Activated CD4-positive, alpha-beta T cell treated with anti-CD3 and anti-CD28 coated beads for 24 hours (primary cell): ENCODE data around the gene GGTLC1.
A peak's percentile ranks its signal among the peaks of the same experiment; 100 is the strongest.
"Not testable (repeated sequence)": the region's sequence is repeated elsewhere in the genome, so short reads cannot be mapped to it uniquely, and the experiment has no call there.

ENCODE experiments used
- DNase-seq, 2 donors: peaks; one replicate each; pipeline ENCODE4 v3.0.0-alpha.2; 2020; ENCODE audit warnings: low read depth in 2 of 2

GGTLC1 gene

GRCh38 chr20:23988561-23988960 is at the start of gene GGTLC1:
Gene GGTLC1, minus strand, starts transcription at chr20:23988779. Its CDS starts 2,168 bp downstream, at chr20:23986611.
- no peak for DNase-seq

GRCh38 chr20:24034820-24035219 is 46.2 kb upstream of the GGTLC1 start:
- no peak for DNase-seq

- no peak for DNase-seq
Observed at GRCh38 chr20:24033565-24033964, 45.0 kb upstream of the GGTLC1 start.

- DNase-seq, result no peak
Observed at GRCh38 chr20:24033151-24033550, 44.6 kb upstream of the GGTLC1 start.

- DNase-seq, result no peak
Observed at GRCh38 chr20:24032400-24032898, 43.9 kb upstream of the GGTLC1 start.

GRCh38 chr20:24027229-24027628 is 38.6 kb upstream of the GGTLC1 start:
- peak; percentile 29 to 35 for DNase-seq

GRCh38 chr20:24022621-24023180 is 34.1 kb upstream of the GGTLC1 start:
- DNase-seq, result no peak

GRCh38 chr20:24018796-24019195 is 30.2 kb upstream of the GGTLC1 start:
- no peak for DNase-seq

GRCh38 chr20:24017458-24017755 is 28.8 kb upstream of the GGTLC1 start:
- DNase-seq, result no peak

GRCh38 chr20:24016607-24017457 is 28.3 kb upstream of the GGTLC1 start:
- no peak for DNase-seq

GRCh38 chr20:24013953-24014352 is 25.4 kb upstream of the GGTLC1 start:
- DNase-seq, result no peak

- DNase-seq, result no peak
Observed at GRCh38 chr20:24011282-24011681, 22.7 kb upstream of the GGTLC1 start.

GRCh38 chr20:24007758-24008157 is 19.2 kb upstream of the GGTLC1 start:
- no peak for DNase-seq

GRCh38 chr20:24007073-24007595 is 18.6 kb upstream of the GGTLC1 start:
- no peak for DNase-seq

- DNase-seq, result no peak
Observed at GRCh38 chr20:24006626-24007025, 18.0 kb upstream of the GGTLC1 start.

GRCh38 chr20:24004471-24004870 is 15.9 kb upstream of the GGTLC1 start:
- DNase-seq, result no peak

GRCh38 chr20:24002896-24003295 is 14.3 kb upstream of the GGTLC1 start:
- DNase-seq, result no peak

- no peak for DNase-seq
Observed at GRCh38 chr20:24001712-24002405, 13.3 kb upstream of the GGTLC1 start.

- DNase-seq, result no peak
Observed at GRCh38 chr20:23998844-23999243, 10.3 kb upstream of the GGTLC1 start.

GRCh38 chr20:23998392-23998791 is 9.8 kb upstream of the GGTLC1 start:
- no peak for DNase-seq

GRCh38 chr20:23995905-23996666 is 7.5 kb upstream of the GGTLC1 start:
- peak; percentile 59 to 60 for DNase-seq

GRCh38 chr20:23995291-23995690 is 6.7 kb upstream of the GGTLC1 start:
- not testable (repeated sequence) for DNase-seq
